GM19324 (cell line): Measurements from ENCODE around the gene FER.
"Not testable (repeated sequence)": the region's sequence is repeated elsewhere in the genome, so short reads cannot be mapped to it uniquely, and the experiment has no call there.

Experiments used
- ATAC-seq: cut with Tn5 transposase; IDR thresholded peaks from one replicate; pipeline ENCODE4 v1.9.1; 2021; ENCODE audit warnings: mild to moderate bottlenecking, moderate library complexity; ENCODE audit not compliant: unreplicated experiment, low FRiP score

The FER gene

DNA sequence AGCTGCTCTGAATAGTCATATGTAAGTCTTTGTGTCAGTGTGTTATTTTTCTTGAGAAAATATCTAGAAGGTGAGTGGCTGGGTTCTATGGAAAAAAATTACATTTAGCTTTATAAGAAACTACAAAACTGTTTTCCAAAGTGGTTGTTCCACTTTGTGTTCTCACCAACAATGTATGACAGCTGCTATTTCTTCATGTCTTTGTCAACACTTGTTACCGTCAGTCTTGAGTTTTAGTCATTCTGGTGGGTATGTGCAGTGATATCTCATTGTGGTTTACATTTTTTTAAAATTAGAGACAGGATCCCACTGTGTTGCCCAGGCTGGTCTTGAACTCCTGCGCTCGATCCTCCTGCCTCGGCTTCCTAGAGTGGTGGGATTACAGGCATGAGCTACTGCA, 415.6 kb downstream of the FER start:
- no peak for ATAC-seq

DNA sequence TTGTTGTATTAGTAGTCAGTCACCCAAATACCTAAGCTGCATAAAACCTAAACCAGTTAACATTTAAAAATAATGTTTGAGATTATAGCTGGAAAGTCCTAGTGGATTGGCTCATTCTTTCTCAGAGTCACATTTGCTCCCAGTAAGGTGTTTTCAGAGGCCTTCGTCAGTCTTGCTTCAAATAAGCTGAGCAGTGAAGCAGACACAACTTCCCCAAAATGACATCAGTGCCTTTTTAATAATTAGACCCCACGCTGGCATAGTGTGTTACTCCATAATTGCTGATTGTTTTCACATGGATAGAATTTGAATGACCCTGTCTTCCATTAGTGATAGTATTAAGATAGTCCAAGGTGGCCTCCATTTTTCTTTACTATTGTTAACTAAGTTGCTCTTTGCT, 416.3 kb downstream of the FER start:
- no peak for ATAC-seq

DNA sequence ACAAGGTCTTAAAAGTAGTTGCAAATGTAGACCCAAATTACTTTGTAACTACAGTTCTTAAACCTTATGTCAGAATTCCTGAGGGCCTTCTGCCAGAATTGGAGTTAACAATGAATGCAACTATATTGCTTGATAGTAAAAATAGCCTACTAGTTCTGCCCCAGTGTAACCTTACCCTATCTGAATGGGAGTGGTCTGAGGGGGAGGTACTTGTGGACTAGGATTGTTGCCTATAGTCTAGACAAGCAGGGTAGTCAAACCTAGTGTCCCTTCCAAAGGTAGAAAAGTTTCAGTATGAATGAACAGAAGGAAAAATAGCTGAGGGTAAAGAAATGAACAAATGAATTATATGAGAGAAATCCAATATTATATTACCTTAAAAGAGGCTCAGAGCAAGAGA, 419.9 kb downstream of the FER start:
- ATAC-seq, result no peak

DNA sequence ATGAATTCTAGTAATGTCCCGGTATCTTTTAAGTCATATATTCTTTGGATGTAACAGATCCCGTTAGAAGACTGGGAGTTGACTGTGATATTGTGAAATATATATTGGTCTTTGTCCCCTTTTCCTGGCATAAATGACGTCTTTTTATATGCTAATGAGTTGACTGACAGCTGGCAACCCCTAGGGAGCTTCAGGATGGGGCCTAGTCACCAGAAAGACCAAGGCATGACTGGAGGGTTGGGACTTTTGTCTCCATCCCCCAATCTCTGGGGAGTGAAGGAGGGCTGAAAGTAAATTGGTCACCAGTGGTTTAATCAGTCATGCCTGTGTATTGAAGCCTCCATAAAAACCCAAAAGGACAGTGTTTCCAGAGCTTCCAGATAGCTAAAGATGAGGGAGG, 420.5 kb downstream of the FER start:
- no peak for ATAC-seq

DNA sequence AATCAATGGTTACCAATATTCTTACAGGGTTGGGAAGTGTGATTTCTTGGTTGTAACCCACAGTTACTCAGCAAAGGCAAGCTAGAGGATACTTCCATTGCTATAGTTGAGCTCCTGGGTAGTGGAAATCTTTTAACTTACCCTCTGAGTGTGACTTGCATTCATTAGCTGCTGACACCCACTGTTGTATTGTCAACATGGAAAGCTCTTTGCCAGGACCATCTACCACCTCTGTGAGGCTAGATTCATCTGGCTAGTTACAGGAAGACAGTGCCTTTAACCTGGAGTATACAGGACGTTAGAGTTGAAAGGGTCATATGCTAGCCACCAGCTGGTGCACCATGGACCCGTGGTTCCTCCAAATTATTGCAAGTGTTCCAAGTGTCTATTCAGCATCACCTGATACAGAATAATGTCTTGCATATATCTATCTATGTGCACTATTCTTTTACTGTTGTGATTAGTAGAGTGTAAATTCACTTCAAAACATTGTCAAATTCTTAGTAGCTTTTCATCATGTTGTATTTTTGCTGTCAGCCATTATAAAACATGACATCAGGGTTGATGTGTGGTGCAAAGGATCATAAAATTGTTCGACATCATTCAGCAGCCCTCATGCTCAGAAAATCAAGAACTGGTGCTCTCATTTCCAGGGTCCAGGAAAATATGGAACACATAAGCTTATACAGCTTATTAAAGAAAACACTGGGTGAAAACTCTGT, 423.1 kb downstream of the FER start:
- ATAC-seq, result no peak

DNA sequence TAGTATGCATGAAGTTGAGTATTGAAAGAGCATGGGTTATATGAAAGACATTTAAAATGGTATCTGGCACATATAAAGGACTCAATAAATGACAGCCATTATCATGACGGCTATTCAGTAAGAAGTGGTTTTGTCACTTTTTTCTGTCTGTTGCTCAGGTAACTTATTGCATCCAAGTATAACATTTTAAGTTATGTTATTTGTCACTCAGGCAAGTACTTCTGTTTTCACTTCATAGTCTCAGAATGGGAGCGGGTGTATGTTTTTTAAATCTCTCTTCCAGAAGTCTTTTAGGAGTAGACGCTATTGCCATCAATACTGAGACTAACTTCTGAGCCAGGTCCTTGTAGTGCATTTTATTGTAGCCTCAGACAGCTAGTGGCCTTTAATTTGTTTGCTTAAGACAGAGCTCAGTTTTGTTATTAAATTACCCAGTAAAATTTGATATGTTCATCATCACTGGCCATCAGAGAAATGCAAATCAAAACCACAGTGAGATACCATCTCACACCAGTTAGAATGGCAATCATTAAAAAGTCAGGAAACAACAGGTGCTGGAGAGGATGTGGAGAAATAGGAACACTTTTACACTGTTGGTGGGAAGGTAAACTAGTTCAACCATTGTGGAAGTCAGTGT, 423.9 kb downstream of the FER start:
- ATAC-seq, result not testable (repeated sequence)

DNA sequence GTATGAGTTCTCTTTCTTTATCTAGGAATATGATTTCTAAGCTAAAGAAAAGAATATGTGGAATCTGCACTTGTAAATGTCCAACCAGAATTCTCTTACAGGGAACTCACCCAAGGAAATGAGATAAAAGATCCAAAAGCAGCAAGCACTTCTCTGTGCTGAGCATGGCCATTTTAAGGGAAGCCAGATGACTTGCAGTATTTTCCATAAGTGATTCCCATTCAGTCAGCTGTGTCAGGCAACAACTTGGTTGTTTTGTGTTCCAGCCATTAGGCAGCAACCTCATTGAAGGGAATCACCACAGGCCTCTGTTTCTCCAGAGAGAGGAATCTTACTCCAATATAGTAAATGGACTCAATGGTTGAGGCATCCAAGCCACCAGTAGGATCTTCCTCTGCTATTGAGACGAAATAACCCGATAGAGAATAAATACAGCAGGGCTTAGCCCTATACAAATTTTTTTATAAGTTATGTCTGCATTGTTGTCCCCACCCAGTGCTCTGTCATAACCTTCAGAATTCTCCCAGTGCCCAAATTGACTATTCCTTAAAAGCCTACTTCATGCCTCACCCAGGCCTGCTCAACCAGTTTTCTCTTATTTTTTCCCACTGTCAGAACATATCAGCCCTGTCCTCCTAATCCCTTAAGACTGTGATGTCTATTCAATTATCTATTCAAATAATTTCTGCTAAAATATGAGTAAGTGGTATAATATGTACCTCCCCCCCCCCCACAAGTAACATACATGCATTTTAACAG, 425.5 kb downstream of the FER start:
- no peak for ATAC-seq

DNA sequence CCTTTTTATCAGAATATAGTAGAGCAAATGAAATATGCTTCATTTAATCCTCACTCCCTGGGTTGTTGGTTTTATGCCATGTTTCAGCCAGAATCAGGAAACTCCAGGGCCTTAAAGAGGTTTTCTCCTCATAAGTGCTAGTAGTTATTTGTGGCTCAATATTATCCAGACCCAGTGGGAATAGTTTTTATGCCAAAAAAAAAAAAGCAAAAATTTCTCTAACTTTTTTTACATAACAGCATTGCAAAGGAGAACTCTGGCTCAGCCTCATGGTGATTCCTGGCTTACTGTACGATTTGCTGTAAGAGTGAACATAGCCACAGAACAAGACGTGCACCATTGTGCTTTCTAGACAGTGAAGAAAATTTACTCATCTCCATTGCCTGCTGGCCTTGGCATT, 429.5 kb downstream of the FER start:
- ATAC-seq, result no peak

DNA sequence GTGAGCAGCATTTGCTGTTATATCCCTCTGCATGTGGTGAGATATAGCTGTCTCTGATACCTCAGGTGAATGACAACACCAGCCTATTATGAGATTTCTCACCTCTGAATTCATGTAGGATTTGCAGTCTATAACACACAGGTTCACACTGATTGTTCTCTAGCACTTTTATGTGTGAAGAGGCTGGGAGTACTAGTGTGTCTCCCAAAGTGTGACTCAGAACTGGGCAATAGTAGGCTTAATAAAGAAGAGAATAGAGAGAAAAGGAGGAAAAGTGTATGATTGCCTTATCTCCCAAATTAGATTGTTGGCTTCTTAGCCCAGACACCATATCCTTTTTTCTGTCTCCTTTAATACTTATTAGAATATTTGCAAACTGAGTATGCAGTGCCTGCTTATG, 430.1 kb downstream of the FER start:
- ATAC-seq, result no peak

DNA sequence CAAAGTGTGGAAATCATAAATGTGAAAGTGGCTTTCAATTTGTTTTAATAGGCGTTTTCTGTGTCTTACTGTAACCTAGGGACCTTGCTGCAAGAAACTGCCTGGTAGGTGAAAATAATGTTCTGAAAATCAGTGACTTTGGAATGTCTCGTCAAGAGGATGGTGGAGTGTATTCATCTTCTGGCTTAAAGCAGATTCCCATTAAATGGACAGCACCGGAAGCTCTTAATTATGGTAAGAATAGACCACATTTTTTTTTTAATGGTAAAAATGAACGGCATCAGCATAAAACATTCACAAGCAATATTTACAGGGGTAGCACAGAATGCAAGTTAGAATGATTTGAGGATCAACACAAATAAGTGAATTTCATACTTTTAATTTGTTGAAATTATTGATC, 433.0 kb downstream of the FER start:
- ATAC-seq, result no peak

DNA sequence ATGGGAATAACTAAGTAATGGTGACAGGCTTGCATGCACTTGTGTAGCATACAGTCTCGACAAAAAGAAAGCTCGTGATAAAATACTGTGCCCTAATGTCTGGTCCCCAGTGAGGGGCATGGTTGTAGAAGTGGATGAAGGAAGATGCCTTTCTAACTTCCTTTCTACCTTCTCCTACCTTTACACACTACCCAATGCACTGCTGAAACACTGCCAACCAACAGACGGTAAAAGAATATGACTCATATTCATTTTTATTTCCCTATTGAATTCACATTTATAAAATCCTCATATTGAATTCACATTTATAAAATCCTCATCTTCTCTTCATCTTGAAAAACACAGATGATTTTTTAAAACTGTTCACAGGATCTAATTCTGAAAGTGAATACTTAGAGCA, 439.1 kb downstream of the FER start:
- ATAC-seq, result no peak

DNA sequence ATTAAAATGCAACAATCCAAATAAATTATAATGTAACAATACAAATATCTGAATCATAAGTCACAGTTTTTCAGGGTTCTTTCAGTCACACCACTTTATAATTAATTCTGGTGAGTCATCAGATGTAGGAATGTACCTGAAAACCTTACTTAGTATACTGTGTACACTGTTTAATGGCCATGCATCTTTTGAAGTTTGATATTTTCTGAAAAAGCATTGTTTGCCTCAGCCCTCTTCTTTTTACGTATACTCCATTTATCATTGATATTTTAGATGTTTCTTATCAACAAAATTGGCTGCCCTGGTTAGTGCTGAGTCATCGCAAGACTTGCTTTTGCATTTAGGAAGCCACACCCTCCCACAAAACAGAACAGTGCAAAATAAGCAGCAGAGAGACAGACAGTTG, 443.5 kb downstream of the FER start:
- no peak for ATAC-seq

DNA sequence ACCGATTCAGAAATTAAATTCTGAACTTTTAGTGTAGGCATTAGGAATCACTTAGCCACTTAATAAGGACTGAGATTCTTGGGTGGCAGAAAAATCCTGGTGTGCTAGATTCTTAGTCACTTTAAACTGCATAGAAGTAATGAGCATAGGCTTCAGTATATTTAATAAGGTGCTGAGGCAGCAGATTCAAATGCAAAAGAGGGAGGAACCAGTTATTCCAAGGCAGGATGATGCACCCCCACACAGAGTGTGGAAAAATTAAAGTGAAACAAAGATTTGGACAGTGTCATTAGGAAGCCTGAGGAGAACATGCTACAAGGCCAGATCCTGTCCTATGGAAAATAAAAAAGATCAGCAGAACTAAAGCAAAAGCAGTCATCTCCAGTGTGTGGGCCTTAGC, 444.3 kb downstream of the FER start:
- no peak for ATAC-seq

DNA sequence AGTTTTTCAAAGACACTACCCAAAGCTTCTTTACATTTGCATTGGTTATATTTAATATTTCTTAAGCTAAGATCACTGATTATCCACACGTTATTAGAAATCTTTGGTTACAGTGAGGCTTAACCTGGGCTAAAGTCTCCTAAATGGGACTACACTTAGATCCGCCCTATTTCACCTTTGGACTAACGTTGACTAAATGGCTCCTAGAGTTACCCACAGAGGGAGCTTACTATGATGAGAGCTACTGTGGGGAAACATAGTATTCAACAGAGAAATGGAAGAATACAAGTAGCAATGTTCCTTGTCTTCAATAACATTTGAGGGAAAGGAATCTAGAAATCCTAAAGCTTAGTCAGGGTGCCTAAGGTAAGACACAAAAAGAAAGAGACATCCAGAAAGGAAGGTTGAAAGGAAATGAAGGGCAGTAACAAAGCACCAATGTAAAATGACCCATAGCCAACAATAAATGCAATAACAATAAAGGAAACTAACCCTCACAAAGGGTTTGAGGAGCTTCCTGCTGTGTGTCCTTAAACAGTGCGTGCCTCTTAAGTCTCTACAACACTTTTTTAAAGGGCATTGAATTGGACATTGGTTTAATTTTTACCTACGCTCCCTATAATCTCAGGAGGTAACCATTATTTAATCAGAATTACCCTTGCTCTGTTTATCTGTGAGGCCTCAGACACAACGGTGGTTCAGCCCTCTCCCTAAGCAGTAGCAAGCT, 445.0 kb downstream of the FER start:
- no peak for ATAC-seq

DNA sequence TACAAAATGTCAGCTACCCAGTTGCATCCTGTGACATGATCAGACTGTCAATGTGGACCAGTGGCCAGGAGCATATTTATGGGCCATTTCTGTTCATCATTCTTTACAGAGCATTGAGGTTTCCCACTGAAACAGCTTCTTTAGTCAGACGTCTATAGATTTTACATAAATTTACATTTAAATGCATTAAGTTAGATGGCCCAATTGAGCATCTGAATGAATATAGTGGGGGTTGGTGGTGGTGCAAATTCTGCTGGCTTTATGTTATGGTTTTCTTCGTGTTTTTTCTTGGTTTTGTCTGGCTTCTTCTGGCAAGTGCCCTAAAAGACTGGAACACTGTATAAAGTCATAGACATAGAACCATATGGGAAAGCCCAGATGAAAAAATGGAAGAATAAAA, 448.0 kb downstream of the FER start:
- ATAC-seq, result no peak

DNA sequence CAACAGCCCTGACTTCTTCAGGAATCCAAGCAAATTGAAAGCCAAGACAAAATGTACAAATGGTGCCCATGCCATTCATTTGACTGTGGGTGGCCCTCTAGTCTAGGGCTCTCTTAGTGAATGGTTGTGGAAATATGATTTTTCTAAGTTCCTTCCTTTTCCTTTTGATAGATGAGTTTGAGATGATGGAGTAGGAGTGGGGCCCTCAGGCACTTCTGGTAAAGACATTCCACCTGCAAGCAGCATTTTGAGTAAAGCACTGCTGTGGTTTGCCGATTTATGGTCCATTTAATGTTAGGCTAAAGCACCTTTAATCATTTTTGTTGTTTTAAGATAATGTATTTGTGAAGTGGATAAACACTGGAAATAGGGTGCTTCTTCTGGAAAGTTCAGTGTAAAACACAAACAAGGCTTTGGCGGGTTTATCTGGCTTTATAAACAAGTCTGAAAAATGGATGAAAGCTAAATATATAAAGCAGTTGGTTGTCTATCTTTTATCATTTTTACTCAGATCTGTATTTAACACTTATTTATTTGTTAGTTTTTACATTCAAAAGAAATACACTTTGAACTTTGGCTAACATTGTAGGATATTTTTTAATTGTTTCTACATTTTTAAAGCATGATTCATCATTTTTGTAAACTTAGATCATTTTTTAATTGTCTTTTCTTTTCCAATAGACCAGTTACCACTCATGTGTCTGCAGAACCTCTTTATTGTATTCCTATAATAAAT, 448.6 kb downstream of the FER start:
- ATAC-seq, result no peak

DNA sequence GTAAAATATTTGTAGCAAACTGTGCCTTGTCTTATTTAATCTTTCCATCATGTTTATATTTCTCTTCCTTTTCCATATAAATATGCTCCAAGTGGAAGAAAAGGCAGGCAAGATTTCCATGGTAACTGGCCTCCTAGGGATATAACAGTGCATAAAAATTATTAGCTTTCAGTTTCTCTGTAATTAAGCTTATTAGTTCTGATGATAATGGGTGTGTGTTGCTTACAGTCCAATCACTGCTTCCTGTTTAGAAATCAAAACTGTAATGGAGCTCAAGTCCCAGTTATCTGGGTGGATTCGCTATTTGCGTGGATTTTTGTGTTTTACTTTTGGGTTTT, 449.1 kb downstream of the FER start:
- ATAC-seq, result no peak

DNA sequence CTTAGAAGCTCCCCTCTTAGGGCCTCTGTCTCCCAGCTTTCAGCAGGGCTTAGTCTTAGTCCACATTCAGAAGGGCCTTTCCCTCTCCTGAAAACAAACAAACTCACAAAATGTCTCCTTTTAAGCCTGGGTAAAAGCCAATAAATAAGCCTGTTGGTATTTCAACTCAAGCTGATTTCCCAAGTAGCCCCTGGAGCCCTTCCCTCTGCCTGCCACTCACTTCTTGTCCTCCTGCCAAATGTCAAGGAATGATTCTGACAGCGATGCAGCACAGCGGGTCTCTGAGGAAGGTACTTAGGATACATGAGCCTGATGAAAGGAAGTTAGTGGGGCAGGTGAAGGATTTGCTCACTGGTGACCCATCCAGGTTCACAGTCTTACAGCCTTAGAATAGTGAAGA, 451.6 kb downstream of the FER start:
- no peak for ATAC-seq

DNA sequence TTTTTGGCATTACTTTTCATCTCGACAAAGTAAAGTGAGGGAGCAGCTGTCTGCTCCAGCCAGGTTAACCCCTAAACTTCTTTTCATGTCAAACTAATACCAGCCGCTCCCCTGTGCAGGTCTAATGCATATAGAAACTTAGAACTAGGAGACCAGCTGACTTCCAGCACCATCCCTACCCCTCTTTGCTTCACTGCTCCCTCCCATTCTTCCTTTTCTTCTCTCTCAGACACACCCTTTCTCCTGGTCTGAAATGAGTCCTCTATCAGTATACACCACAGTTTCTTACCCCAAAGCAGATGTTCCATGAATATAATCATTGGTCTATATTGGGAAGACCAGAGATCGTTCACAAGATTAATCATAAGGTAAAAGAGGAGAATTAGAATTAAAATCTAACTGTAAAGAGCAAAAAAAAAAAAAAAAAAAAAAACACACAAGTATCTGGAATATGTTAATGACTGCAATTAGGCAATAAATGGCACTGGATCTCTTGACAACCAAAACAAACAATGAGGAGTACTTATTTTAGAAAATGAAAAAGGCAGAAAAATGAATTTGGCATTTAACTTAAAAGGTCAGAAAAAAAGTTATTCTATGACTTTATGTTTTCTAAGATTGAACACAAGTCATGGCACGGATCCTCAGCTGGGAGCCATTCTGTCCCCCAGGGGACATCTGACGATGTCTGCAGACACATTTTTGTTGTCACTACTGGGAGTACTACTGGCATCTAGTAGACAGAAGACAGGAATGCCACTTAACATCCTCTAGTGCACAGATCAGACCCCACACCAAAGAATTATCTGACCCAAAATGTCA, 452.3 kb downstream of the FER start:
- ATAC-seq, result no peak

DNA sequence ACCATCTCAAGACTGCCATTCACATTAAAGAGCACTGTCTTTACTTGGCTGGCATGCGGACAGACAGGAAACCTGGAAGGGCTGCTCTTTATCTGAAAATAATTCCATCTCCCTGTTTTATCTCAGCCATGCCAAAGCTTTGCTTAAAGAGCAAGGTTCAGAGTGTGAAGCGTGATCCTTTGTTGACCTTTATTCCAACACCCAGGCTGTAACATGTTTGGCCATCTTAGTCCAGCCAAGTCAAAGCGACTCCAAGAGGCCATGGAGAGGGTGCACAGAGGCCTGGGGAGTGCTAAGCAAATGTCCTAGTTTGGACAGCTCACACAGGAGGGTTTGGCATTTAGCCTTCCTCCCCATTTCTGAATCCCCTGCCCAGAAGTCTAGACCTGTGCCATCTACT, 467.3 kb downstream of the FER start:
- no peak for ATAC-seq
